Glomerular visceral epithelial cell (primary cell): ENCODE data around the gene PTPRN2.
"Not testable (repeated sequence)": the region's sequence is repeated elsewhere in the genome, so short reads cannot be mapped to it uniquely, and the experiment has no call there.

Source experiments
- DNase-seq: peaks from one replicate; pipeline ENCODE4 v3.0.0-alpha.2; 2016; ENCODE audit errors: extremely low spot score

PTPRN2 gene

DNA sequence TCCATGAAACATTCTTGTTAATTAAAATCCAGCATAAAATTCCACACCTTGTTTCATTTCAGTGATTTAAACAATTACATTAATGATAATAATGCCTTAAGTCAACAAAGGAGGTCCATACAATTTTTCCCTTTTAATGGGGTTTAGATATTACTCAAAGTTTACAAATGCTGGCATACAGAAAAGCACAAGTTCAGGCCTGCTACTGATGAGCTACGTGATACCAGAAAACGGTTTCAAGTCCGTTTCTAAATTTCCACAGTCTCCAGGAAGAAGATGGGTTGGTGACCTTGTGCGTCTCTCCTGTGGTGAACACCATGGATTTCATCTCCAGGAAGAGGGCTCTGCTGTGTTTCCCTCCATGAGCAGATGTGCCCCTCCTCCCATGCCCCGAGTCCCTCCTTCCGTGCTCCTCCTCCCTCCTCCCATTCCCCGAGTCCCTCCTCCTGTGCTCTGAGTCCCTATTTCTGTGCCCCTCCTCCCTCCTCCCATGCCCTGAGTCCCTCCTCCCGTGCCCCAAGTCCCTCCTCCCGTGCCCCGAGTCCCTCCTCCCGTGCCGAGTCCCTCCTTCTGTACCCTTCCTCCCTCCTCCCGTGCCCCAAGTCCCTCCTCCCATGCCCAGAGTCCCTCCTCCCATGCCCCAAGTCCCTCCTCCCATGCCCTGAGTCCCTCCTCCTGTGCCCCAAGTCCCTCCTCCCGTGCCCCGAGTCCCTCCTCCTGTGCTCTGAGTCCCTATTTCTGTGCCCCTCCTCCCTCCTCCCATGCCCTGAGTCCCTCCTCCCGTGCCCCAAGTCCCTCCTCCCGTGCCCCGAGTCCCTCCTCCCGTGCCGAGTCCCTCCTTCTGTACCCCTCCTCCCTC lies 201.9 kb downstream of the PTPRN2 start:
- not testable (repeated sequence) for DNase-seq

DNA sequence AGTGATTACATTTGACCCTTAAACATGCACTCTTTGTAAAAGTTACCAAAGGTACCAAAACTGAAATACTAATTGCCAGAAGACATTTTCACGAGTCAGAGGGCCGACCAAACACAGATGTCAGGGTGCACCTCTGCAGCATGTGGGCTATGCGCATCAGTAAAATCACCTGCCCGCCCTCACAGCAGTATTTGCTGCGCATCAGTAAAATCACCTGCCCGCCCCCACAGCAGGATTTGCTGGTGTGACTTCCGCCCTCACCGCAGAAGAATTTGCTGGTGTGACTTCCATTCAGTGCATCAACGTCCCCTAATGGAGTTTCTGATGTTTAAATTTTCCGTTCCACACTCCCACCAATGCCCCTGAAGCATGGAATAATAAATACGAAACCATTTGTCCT lies 202.9 kb downstream of the PTPRN2 start:
- DNase-seq: no peak

DNA sequence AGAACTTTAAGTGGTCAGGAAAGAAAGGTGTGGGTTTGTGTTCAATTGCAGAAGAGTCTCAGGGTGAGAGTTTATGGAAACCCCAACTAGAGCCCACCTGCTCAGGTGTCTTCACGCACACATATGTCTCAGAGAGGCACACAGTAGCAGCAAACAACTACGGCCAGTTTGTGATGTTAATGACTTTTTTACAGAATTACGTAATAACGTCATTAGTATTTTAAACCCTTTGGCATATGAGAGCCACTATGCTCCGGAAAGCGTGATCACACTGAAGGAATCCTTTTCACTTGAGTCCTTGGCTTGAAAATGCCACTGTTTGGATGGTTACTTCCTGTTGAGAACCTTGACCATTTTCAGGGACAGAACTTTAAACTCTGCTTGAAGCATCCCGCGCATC lies 204.0 kb downstream of the PTPRN2 start:
- DNase-seq: no peak

DNA sequence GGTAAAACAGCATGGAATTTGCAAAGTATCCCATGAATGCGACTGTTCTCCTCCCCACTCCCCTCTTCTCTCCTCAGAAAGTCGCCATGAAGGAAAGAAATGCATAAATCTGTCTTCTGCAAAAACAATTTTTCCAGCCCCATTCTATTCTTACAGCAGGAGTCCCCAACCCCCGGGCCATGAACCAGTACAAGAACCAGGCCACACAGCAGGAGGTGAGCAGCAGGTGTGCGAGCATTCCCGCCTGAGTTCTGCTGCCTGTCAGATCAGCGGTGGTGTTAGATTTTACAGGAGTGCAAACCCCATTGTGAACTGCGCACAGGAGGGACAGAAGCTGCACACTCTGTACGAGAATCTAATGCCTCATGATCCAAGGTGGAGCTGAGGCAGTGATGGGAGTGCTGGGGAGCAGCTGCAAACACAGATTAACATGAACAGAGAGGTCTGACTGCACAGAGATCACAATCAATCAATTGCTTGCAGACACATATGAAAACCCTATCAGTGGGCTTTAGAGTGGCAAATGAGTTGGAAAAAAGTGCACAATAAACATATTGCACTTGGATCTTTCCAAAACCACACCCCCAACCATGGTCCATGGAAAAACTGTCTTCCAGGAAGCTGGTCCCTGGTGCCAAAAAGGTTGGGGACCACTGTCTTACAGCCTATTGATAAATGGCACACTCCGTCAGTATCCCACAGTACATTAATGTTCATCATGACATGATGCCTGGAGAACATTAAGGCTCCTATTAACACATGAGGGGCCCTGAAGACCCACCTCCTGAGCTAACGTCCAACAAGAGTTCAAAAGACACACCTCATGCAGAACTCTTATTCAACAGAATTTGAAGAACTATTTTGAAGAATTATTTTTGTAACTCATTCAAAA lies 205.0 kb downstream of the PTPRN2 start:
- no peak for DNase-seq

DNA sequence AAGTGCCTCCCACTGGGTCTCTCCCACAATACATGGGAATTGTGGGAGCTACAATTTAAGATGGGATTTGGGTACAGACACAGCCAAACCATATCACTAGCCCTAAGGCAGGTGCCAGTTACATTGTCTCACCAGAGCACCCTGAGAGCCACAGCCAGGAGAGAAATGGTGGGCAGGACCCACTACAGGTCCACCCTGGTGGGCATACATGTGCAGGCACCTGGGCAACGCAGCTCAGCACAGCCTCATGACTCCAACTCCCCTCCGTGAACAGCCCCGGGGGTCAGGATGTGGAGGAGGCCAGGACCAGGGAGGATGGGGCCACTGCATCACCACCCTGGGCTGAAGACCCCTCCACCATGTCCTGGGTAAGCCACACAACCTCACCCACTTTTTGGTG lies 205.7 kb downstream of the PTPRN2 start:
- no peak for DNase-seq

DNA sequence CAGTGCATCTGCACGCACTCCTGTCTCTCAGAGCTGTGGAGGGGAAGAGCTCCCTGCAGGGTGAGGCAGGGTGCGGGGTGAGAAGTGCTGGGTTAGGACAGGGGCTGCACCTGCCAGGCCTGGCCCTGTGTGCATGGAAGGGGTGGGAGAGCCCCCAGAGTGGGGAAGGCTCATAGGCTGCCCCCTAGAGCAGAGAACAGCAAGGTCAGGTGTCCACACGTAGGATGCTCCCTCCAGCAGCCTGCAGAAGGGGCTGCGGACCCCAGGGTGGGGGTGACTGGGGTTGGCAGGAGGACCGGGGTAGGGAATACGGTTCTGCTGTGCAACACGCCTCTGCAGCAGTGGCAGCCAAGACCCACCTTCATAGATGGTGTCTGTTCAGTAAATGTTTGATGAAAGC lies 208.6 kb downstream of the PTPRN2 start:
- DNase-seq: no peak

DNA sequence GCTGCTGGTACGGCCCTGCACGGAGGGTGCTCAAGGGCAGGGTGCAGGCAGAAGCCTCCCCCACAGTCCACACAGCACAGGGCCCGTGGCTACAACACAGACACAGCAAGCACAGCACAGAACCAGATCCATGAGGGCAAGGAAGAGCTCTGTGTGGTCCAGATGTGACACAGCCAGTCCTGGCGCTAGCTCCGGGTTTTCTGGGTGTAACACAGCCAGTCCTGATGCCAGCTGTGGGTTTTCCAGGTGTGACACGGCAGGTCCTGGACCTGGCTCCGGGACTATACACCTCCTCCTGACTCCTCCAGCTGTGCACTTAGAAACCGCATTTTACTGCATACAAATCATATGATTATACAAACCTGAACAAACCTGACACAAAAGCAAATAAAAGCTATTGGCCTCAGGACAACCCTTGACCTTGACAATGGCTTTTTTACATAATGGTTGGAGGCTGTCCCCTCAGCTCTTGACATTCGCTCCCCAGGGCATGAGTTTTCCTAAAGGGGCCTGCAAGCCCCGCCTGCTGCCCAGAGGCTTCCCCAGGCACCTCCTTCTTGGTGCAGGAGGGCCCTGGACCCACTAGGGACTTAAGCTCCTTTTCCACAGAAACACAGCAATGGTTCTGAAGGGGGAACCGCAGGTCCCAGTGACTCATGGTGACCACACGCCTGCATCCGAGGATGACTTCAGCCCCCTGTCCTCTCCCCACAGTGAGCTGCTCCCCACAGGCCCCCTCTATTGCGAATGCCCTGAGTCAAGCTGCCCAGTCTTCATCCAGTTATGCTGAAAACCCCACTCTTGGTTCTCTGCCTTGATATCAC lies 209.6 kb downstream of the PTPRN2 start:
- no peak for DNase-seq

DNA sequence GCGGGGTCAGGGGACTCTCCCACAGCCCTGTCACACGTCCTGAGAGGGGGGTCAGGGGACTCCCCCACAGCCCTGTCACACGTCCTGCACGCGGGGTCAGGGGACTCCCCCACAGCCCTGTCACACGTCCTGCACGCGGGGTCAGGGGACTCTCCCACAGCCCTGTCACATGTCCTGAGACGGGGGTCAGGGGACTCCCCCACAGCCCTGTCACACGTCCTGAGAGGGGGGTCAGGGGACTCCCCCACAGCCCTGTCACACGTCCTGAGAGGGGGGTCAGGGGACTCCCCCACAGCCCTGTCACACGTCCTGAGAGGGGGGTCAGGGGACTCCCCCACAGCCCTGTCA lies 210.8 kb downstream of the PTPRN2 start:
- not testable (repeated sequence) for DNase-seq

DNA sequence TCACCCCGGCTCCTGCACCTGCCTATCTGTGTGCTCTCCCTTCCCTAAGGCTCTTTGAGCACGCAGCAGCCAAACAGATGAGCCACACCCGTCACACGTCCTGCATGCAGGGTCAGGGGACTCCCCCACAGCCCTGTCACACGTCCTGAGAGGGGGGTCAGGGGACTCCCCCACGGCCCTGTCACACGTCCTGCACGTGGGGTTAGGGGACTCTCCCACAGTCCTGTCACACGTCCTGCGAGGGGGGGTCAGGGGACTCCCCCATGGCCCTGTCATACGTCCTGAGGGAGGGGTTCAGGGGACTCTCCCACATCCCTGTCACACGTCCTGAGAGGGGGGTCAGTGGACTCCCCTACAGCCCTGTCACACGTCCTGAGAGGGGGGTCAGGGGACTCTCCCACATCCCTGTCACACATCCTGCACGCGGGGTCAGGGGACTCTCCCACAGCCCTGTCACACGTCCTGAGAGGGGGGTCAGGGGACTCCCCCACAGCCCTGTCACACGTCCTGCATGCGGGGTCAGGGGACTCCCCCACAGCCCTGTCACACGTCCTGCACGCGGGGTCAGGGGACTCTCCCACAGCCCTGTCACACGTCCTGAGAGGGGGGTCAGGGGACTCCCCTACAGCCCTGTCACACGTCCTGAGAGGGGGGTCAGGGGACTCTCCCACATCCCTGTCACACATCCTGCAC lies 211.3 kb downstream of the PTPRN2 start:
- DNase-seq: not testable (repeated sequence)

DNA sequence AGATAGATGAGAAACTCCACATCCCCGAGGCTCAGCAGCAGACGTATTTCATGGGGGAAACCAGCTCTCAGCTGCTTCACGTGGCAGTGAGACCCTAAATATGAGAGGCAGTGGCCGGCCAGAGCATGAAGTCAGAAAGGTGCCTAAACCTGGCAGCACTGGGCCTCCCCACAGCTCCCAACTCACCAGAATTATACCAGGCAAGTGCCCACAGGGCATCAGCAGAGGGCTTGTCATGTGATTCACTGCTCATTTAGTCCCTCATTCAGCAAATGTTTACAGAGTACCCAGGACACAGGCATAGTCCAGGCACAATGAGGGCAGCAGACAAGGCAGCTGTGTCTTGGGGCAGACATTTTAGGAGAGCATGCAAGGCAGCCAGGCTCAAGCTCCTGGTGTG lies 212.6 kb downstream of the PTPRN2 start:
- DNase-seq: no peak

DNA sequence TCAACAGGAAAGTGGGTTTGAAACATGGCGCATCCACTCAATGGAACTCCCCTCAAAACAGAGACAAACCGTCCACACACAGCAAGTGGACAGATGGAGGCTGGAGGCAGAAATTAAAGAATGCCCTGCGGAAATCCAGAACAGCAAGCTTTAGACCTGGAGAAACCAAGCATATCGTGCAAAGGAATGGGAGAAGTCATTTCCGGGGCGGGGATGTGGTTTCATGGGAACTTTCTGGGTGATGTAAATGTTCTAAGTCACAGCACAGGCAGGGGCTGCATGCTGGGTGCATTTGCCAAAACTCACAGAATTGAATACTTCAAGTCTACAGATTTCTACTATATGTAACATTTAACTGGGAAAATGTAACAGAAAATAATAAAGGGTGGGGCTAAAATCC lies 213.0 kb downstream of the PTPRN2 start:
- no peak for DNase-seq

DNA sequence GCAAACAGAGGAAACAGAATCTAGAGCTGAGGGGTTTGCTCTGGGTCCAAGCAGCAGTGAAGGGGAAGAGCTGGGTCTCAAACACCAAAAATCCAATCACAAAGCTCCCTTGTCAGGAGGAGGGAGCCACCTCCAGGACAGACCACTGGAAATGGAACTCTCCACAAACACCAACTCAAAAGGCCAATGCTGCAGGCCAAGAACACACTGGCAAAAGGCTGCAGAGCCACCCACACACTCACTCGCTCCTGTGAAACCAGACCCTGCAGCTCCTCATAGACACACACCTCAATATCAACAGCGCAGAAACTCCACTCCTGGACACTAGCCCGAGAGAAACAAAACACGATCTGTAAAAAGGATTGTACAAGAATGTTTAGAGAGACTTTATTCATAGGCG lies 213.5 kb downstream of the PTPRN2 start:
- DNase-seq: no peak

DNA sequence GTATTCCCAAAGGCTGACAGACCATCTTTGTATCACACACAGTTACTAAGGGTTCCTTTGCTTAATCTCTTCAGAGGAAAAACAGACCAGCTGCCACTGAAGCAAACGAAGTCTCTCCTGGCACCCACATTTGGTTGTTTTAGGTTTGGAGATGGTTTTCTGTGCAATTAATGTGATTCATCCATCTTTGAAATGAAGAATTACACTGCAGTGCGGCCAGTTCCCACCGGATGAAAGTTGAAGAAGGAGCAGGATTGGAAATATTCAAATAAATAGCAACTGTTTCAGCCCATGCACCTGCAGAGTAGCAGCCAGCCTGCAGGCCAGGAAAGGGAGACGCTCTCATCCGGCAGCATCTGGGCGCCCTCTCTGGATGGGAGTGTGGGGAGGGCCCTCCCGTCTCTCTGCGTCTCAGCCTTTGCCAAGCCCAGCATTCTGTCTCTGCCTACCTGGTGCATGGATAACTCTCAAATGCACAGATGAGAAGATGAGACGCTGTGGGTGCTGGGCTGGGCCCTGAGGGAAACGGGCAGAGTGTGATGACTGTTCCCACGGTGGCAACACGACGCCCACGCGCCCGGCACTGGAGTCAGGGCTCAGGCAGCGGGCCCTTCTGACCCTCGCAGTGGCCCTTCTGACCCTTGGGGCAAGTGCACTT lies 214.0 kb downstream of the PTPRN2 start:
- DNase-seq: no peak

DNA sequence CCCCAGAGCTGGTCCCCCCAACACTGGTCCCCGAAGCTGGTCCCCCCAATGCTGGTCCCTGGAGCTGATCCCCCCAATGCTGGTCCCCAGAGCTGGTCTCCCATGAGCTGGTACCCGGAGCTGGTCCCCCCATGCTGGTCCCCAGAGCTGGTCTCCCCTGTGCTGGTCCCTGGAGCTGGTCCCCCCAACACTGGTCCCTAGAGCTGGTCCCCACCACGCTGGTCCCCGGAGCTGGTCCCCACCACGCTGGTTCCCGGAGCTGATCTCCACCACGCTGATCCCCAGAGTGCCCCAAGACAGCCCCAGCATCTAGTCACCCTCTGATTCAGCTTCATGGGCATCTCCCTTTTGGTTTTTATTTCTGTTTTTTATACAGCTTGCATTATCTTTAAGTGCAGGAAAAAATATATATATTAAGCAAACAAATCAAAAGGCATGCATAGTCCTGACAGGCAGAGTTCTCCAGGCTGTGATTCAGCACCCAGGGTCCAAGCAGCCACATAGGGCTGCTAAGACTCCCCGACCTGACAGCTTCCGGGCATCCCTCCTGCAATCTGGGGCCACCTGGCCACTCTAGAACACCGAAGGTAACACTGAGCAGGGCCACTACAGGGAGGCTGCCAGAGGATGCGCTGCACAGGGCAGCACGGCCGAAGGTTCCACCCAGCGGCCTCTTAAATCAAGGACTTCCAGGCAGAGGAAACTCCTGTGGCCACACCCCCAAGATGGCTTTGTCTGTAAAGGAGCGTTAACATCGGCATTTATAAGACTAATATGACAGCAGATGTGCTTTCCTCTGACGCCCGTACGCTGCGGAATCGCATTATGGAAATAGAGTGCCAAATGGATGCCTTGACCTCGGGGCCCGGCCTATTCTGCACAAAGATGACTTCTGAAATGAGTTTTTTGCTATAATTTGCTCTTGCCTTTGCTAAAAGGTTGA lies 215.0 kb downstream of the PTPRN2 start:
- DNase-seq: no peak

DNA sequence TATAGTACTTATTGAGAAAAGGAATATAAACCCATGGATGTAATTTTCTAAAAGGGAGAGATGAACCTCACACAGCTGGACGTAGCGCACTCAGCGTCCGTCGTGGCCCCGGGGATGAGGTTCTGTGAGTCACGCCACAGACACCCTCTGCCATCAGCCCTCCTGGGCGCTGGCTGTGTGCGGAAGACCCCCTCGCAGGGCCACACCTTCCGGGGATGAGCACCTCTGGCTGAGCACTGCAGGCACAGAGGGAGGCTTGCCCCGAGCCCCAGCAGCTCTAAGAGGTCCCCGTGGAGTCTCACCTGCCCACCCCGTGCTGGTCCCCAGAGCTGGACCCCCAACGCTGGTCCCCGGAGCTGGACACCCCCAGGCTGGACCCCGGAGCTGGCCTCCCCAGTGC lies 215.8 kb downstream of the PTPRN2 start:
- no peak for DNase-seq

DNA sequence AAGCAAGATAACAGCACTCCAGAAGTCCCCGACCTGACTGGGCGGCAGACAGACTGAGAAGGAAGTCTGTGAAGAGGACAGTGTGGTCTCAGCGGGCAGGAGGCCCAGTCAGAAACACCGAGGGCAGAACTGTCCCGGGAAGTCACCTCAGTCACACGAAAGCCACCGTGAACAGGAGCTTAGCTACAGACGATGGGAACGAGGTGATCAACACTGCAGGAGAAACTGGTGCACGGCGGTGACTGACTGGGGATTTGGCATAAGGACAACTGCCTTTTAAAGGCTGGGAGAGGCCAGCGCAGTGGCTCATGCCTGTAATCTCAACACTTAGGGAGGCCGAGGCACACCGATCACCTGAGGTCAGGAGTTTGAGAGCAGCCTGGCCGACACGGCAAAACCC lies 217.8 kb downstream of the PTPRN2 start:
- no peak for DNase-seq

DNA sequence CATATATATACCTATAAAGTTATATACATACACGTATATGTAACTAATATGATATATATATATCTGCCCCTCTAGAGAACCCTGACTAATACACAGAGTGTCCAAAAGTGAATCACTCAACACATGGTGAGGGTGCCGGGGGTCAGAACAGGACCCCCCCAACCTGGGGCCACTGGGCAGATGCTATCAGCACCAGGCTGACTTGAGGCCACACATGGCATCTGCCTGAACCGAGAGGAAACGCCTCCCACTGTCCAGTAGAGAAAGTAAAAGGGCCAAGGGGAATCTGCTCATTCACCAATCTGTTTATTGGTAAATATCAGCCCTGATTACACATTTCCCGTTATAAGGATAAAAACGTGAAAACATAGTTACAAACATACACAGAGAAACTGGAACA lies 218.3 kb downstream of the PTPRN2 start:
- no peak for DNase-seq

DNA sequence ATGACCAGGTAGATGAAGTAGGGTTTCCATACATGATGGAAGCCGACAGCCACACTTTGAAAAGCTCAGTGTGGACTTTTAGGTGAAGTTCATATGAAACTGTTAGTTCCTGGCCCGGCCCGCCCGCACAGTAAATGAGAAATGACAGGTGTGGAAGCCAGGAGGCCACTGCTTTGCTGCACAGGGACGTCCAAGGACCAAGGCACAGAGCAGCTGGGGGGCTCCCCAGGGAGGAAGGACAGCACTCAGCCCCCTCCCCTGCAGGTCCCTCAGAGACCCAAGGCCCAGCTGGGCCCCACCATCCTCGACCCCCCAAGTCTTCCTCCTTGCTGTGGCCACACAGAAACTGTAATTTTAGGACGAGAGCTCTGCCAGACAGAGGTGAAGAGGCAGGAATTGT lies 219.2 kb downstream of the PTPRN2 start:
- no peak for DNase-seq

DNA sequence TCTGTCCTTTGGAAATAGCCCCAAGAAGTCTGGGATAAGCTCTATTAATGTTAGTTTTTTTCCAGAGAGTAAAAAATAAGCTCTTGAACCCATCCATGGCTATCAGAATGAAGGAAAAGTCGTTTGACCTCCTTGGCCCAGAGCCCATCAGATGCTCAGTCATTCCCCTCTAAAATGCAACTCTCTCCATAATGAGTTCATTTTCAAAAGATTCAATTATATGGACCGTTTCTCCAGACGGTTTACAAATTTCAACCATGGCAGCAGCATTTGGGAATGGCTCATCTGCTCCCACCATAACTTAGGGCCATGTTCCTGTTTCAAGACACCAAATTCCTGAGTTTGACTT lies 220.0 kb downstream of the PTPRN2 start:
- DNase-seq: no peak
